Natural killer cell (primary cell): ENCODE results near the gene HIVEP3. TPM values are rescaled to one million over a fixed set of nuclear protein-coding genes. Genes with fewer than 3 reads are reported as not detected.

Experiments used
- ATAC-seq, 3 donors: fragments of 150-1000 bp in 2 of 3; fragments of 200-7000 bp in 1 of 3; cut with Tn5 transposase; 1 replicate in 1 of 3; 2 replicates in 2 of 3; pipeline ENCODE4 v1.10.0; 2021; ENCODE audit warnings: mild to moderate bottlenecking in 2 of 3, moderate library complexity in 2 of 3
- DNase-seq, 2 donors: peaks; one replicate each; pipeline versions ENCODE4 v3.0.0 to v3.0.0-alpha.2; 2013 to 2021; ENCODE audit warnings: mixed read lengths in 1 of 2
- H3K27ac ChIP-seq: one replicate; pipeline ENCODE4 v1.5.1; 2013; ENCODE audit warnings: mild to moderate bottlenecking, low read length
- H3K27me3 ChIP-seq: one replicate; pipeline ENCODE4 v1.6.1; 2013; ENCODE audit warnings: low read length; ENCODE audit not compliant: control insufficient read depth, insufficient read depth
- H3K36me3 ChIP-seq: one replicate; pipeline ENCODE4 v1.6.1; 2013; ENCODE audit warnings: low read length; ENCODE audit not compliant: control insufficient read depth, insufficient read depth
- H3K4me1 ChIP-seq: one replicate; pipeline ENCODE4 v1.6.1; 2013; ENCODE audit warnings: low read length; ENCODE audit not compliant: control insufficient read depth, insufficient read depth
- H3K4me3 ChIP-seq: one replicate; pipeline ENCODE4 v1.5.1; 2013; ENCODE audit warnings: low read length
- H3K9me3 ChIP-seq: one replicate; pipeline ENCODE4 v1.6.1; 2013; ENCODE audit warnings: low read length; ENCODE audit not compliant: control insufficient read depth, insufficient read depth
- H3K27ac Mint-ChIP-seq, 2 donors: one replicate each; pipeline ENCODE4 v1.8.0; 2022; ENCODE audit warnings: mild to moderate bottlenecking in 2 of 2, mixed read lengths in 2 of 2, moderate library complexity in 1 of 2
- H3K27me3 Mint-ChIP-seq, 2 donors: one replicate each; pipeline ENCODE4 v1.8.0; 2022; ENCODE audit warnings: low read depth in 2 of 2, mixed read lengths in 2 of 2
- H3K36me3 Mint-ChIP-seq: one replicate; pipeline ENCODE4 v1.8.0; 2022; ENCODE audit warnings: mixed read lengths
- H3K4me1 Mint-ChIP-seq, 2 donors: one replicate each; pipeline ENCODE4 v1.8.0; 2022; ENCODE audit warnings: mixed read lengths in 2 of 2
- H3K4me3 Mint-ChIP-seq: one replicate; pipeline ENCODE4 v1.8.0; 2022; ENCODE audit warnings: mild to moderate bottlenecking, moderate library complexity, mixed read lengths
- H3K9me3 Mint-ChIP-seq, 2 donors: one replicate each; pipeline ENCODE4 v1.8.0; 2022; ENCODE audit warnings: mixed read lengths in 2 of 2
- CTCF ChIP-seq: fragments of 200-600 bp; IDR thresholded peaks from one replicate; pipeline ENCODE4 v1.8.0; 2022; ENCODE audit warnings: antibody characterized with exemption
- WGBS: methylation state at CpG from one replicate; pipeline ENCODE4 v1.1.7; 2013; ENCODE audit warnings: missing lambda C conversion rate; ENCODE audit not compliant: insufficient coverage; 5-methylcytosine and 5-hydroxymethylcytosine counted together
- intact Hi-C: fragments of 100-400 bp; cut with micrococcal nuclease; formaldehyde crosslinking; loops from one replicate; pipeline ENCODE4 v1.14.2; 2022
- total RNA-seq, 4 donors: library from RNA; stranded (reverse); fragments of 120-200 nt in 1 of 4; gene quantifications; one replicate each; pipeline versions ENCODE4 v1.2.3 to v1.2.4, GENCODE V29; 2013 to 2022

HIVEP3 gene
- total RNA-seq, 3 donors from 2014 or later (not counting 1 experiment from before 2014, with no cell fraction given): 26.2 to 35.2 (median 29.8) TPM

DNA sequence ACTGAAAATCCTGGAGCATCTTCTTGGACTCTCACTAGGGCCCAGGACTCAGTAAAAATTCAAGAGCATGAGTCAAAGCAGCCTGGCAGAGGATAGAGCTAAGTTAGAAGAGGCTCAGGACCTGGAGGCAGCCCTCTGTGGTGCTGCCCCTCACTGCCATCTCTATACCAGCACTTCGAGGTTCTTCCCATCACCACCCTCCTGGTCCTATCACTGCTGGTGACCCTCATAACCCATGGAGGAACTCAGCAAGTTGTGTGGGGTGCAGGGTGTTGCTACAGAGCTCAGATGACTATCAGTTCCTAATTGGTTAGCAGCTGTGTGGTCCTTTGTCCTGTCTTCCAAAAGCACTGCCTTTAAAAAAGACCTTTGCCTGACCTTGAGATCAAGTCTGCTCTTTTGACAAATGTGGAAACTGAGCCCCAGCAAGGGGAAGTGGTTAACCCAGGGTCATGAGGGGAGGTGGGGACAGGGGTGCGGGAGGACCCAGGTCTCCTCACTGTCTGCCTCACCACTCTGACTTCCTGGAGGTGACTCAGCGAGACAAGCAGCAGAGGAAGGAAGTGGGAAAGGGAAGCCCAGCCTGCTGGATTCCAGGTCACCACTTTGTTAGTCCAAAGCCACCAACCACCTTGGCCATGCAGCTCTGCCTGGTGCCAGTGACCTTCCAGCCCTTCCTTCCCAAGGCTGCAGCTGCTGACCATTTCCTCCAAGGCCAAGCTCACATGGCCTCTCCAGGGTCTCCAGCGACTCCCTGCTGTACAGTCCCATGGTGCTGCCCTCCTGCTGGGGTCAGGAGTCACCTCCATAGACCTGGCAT is 234.8 kb downstream of the HIVEP3 start:
- no peaks in the 10 kb centered on the region for H3K36me3 Mint-ChIP-seq
- no peaks in the 10 kb centered on the region for H3K9me3 ChIP-seq
- no peaks in the 10 kb centered on the region for H3K9me3 Mint-ChIP-seq
- H3K27ac Mint-ChIP-seq: peak overlapping the region; percentile 69 to 82
- H3K4me1 ChIP-seq: peaks cover 69% of the 10 kb centered on the region
- H3K27me3 Mint-ChIP-seq: no peaks in the 10 kb centered on the region
- ATAC-seq (peak; percentile 56 to 69 (median 65)), DNase-seq (peak in 1 of 2 donors; percentile 51)
- peaks cover 100% of the 10 kb centered on the region in 2 donors for H3K4me1 Mint-ChIP-seq
- TF ChIP-seq CTCF: no peak
- intact Hi-C loops: loop anchor here (5.0 kb wide), 3 partner anchors 43 to 213 kb away; no protein-coding TSS in a partner anchor
- peak overlapping the region; percentile 42 for H3K27ac ChIP-seq
- no peaks in the 10 kb centered on the region for H3K36me3 ChIP-seq
- no peak overlapping the region for H3K4me3 ChIP-seq
- H3K27me3 ChIP-seq: no peaks in the 10 kb centered on the region
- H3K4me3 Mint-ChIP-seq: peak overlapping the region; percentile 78
- WGBS: 14% methylated on average over 4 of the region's 4 CpGs

DNA sequence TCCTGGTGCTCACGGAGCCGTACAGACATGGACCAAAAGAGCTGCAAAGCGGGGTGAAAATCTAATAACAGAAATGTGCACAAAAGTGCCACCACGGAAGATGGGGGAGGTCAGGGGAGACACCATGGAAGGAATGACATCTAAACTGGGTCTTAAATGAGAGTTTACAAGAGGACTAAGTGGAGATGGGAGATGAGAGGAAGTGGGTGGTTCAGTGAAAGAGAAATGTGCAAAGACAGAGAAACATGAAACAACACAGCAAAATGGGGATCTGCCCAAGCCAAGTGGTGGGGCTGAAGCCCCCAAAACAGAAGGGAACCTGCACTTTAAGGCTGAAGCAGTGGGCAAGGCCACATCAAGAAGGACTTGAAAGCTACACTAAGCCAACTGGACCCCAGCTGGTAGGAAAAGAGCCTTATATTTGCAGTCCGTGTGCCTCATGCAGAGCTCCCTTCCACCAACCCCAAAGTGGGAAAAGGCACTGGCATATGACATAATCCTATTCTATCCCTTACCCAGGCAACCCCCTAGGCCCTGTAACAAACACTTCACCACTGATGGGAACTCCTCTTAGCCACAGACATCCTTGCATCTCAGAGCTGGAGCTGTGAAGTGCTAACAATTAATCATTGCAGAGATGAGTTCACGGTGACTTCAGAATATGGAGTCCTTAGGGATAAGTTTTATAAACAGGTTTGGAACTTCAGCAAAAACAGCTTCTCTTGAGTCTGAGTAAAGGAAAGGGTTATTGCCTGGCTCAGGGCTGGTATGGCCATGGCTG is 235.7 kb downstream of the HIVEP3 start:
- Histone ChIP-seq H3K27ac (peak overlapping the region; percentile 42), H3K9me3 (no peaks in the 10 kb centered on the region), H3K4me1 (peaks cover 75% of the 10 kb centered on the region), H3K27me3 (no peaks in the 10 kb centered on the region), H3K36me3 (no peaks in the 10 kb centered on the region), H3K4me3 (no peak overlapping the region)
- peaks cover 100% of the 10 kb centered on the region in 2 donors for H3K4me1 Mint-ChIP-seq
- TF ChIP-seq CTCF: no peak
- H3K4me3 Mint-ChIP-seq: peak overlapping the region; percentile 78
- 73% methylated on average over 6 of the region's 6 CpGs for WGBS
- ATAC-seq (peak in 2 of 3 donors; percentile 26 to 38), DNase-seq (no peak)
- no peaks in the 10 kb centered on the region for H3K36me3 Mint-ChIP-seq
- intact Hi-C loops: loop anchor here (5.0 kb wide), 3 partner anchors 44 to 214 kb away; no protein-coding TSS in a partner anchor
- H3K27ac Mint-ChIP-seq: peak overlapping the region; percentile 69 to 82
- H3K27me3 Mint-ChIP-seq: no peaks in the 10 kb centered on the region
- H3K9me3 Mint-ChIP-seq: no peaks in the 10 kb centered on the region

GRCh38 chr1:41682149-41682548 is 236.6 kb downstream of the HIVEP3 start:
- peaks cover 72% of the 10 kb centered on the region for H3K4me1 ChIP-seq
- H3K4me1 Mint-ChIP-seq: peaks cover 98% of the 10 kb centered on the region in 2 donors
- intact Hi-C loops: loop anchor here (5.0 kb wide), 3 partner anchors 45 to 215 kb away; no protein-coding TSS in a partner anchor

More at GRCh38 chr1:41682149-41682548, 236.6 kb downstream of the HIVEP3 start:
- no peaks in the 10 kb centered on the region for H3K36me3 Mint-ChIP-seq
- DNase-seq (no peak), ATAC-seq (no peak)
- H3K27ac Mint-ChIP-seq: peak overlapping the region; percentile 69 to 81
- no peaks in the 10 kb centered on the region for H3K9me3 ChIP-seq
- TF ChIP-seq CTCF: no peak
- H3K4me3 Mint-ChIP-seq: peak overlapping the region; percentile 61
- no peaks in the 10 kb centered on the region for H3K27me3 ChIP-seq
- no peak overlapping the region for H3K4me3 ChIP-seq
- no peak overlapping the region for H3K27ac ChIP-seq
- no peaks in the 10 kb centered on the region for H3K9me3 Mint-ChIP-seq
- WGBS: 94% methylated on average over 5 of the region's 5 CpGs
- no peaks in the 10 kb centered on the region for H3K27me3 Mint-ChIP-seq
- no peaks in the 10 kb centered on the region for H3K36me3 ChIP-seq
